Chondrocyte (in vitro differentiated cells): ENCODE data around the gene RASSF6. TPM values are rescaled to one million over a fixed set of nuclear protein-coding genes. Genes with fewer than 3 reads are reported as not detected.
"Not testable (repeated sequence)": the region's sequence is repeated elsewhere in the genome, so short reads cannot be mapped to it uniquely, and the experiment has no call there.

ENCODE experiments used
- DNase-seq: peaks from one replicate; pipeline ENCODE4 v3.0.0; 2021; ENCODE audit warnings: mixed read lengths, low spot score
- H3K27ac Mint-ChIP-seq: one replicate; pipeline ENCODE4 v1.8.0; 2021; ENCODE audit warnings: mild to moderate bottlenecking, moderate library complexity, mixed read lengths; ENCODE audit not compliant: unreplicated experiment
- H3K27me3 Mint-ChIP-seq: 2 replicates; pipeline ENCODE4 v1.8.0; 2021; ENCODE audit warnings: low read depth, mixed read lengths
- H3K36me3 Mint-ChIP-seq: 2 replicates; pipeline ENCODE4 v1.8.0; 2021; ENCODE audit warnings: low read depth, mixed read lengths
- H3K4me1 Mint-ChIP-seq: 2 replicates; pipeline ENCODE4 v1.8.0; 2021; ENCODE audit warnings: low read depth, mild to moderate bottlenecking, mixed read lengths
- H3K4me3 Mint-ChIP-seq: one replicate; pipeline ENCODE4 v1.8.0; 2021; ENCODE audit warnings: mild to moderate bottlenecking, moderate library complexity, mixed read lengths; ENCODE audit not compliant: unreplicated experiment
- H3K9me3 Mint-ChIP-seq: 2 replicates; pipeline ENCODE4 v1.8.0; 2021; ENCODE audit warnings: low read depth, mixed read lengths
- long read RNA-seq: library from polyadenylated mRNA; stranded (forward); transcript quantifications from one replicate; pipeline ENCODE4 v2.0.0, GENCODE V29; 2021
- total RNA-seq: library from RNA; stranded (reverse); gene quantifications from 3 replicates; pipeline ENCODE4 v1.2.1, GENCODE V29; 2021
- TF ChIP-seq, protein P1 (sequence below): fragments of 200-600 bp; sonication (generic); IDR thresholded peaks from 2 replicates; pipeline ENCODE4 v1.5.0; 2021; ENCODE audit warnings: antibody characterized with exemption, mild to moderate bottlenecking, moderate library complexity

Gene RASSF6, protein sequence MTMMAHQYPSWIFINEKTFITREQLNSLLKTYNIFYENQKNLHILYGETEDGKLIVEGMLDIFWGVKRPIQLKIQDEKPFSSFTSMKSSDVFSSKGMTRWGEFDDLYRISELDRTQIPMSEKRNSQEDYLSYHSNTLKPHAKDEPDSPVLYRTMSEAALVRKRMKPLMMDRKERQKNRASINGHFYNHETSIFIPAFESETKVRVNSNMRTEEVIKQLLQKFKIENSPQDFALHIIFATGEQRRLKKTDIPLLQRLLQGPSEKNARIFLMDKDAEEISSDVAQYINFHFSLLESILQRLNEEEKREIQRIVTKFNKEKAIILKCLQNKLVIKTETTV
- not detected in 3 replicates for total RNA-seq
- long read RNA-seq, result 0 reads

DNA sequence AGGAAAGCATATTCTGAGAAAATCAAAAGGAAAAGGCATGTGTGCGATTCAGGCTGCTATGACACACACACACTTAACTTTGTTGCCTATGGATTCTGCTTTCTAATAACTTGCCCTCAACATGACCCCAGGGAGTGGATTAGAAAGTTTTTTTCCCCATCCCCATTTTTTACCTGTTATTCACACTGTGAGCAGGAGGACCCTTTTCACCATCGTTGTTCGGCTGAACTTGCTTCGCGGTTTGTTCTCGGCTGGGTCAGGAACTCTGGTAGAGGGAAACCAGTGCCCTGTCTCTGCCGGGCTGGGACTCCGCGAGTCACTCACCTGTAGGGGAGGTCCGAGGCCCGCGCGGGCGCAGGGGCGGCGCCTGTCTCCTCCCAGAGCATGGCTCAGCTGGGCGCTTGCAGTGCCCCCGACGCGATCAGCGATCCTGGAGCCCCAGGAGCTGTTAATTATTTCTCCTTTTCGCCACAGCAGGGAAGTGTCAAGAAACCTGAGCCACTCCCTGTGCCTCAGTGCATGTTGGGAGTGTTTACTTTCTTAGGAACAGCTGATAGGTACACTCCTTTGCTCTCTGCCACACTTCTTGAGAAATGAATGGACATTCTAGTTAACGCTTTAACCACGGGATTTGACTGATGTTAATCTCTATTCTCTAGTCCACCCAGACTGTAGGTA is at the start of gene RASSF6:
Gene RASSF6 (minus strand): TSS at position 322 of the 678 bp plus-strand sequence. CDS start 8,641 bp downstream, outside the sequence.
- Mint-ChIP-seq H3K27me3 (peaks cover 60% of the 10 kb centered on the region), H3K27ac (no peak within 1 kb of the TSS), H3K36me3 (no peaks in the 10 kb centered on the region), H3K4me1 (peaks cover 8% of the 10 kb centered on the region), H3K4me3 (peak within 1 kb of the TSS; percentile 40), H3K9me3 (no peaks in the 10 kb centered on the region)
- TF ChIP-seq, protein P1, sequence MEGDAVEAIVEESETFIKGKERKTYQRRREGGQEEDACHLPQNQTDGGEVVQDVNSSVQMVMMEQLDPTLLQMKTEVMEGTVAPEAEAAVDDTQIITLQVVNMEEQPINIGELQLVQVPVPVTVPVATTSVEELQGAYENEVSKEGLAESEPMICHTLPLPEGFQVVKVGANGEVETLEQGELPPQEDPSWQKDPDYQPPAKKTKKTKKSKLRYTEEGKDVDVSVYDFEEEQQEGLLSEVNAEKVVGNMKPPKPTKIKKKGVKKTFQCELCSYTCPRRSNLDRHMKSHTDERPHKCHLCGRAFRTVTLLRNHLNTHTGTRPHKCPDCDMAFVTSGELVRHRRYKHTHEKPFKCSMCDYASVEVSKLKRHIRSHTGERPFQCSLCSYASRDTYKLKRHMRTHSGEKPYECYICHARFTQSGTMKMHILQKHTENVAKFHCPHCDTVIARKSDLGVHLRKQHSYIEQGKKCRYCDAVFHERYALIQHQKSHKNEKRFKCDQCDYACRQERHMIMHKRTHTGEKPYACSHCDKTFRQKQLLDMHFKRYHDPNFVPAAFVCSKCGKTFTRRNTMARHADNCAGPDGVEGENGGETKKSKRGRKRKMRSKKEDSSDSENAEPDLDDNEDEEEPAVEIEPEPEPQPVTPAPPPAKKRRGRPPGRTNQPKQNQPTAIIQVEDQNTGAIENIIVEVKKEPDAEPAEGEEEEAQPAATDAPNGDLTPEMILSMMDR, result no peak
- no peak for DNase-seq

DNA sequence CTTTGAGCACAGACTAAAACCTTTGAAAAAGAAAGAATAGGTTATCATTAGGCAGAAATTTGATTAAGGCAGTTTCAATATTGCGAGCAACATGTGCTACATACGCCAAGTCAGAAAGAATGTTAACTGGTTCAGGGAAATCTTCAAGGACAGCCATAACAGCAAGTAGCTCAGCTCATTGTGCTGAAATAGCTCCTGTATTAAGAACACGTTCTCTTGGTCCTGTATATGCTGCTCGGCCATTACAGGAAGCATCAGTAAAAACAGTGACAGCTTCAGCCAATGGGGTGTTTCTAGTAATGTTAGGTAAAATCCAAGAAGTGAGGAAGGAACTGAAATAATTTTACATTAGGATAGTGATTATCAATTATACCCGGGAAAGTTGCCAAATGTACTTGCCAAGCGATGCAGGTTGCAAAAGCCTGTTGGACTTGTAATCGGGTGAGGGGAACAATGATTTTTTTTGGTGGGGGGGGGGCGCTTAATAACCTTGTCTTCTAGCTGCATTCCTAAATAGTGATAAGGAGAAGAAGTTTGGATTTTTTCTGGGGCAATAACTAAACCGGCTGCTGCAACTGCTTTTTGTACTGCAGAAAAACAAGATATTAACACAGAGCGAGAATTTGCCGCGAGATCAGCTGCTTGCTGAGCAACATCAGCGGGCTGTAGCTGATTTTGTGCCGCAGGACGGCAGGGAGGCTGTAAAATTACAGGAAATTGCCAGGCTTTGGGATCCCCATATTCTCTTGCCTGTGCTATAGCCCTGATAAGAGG is 49.4 kb upstream of the RASSF6 start:
- Mint-ChIP-seq H3K9me3 (no peaks in the 10 kb centered on the region), H3K27me3 (no peaks in the 10 kb centered on the region), H3K36me3 (no peaks in the 10 kb centered on the region), H3K27ac (no peak overlapping the region), H3K4me3 (no peak overlapping the region), H3K4me1 (peaks cover 8% of the 10 kb centered on the region)
- DNase-seq, result no peak
- TF ChIP-seq, protein P1, result no peak

DNA sequence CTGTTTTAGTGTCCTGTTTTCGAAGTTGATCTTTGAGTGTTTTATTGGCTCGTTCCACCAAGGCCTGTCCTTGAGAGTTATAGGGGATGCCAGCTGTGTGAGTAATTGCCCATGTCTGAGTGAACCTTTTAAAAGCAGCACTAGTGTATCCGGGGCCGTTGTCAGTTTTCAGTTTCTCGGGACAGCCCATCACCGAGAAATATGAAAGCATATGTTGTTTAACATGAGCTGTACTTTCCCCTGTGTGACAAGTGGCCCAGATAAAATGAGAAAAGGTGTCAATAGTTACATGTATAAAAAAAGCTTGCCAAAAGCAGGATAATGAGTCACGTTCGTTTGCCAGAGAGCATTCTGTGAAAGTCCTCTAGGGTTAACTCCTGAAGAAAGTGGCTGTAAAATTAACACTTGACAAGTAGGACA is 48.6 kb upstream of the RASSF6 start:
- no peak for DNase-seq
- Mint-ChIP-seq H3K27ac (no peak overlapping the region), H3K4me3 (no peak overlapping the region), H3K36me3 (no peaks in the 10 kb centered on the region), H3K4me1 (peaks cover 14% of the 10 kb centered on the region), H3K9me3 (no peaks in the 10 kb centered on the region), H3K27me3 (no peaks in the 10 kb centered on the region)
- TF ChIP-seq, protein P1, result no peak

DNA sequence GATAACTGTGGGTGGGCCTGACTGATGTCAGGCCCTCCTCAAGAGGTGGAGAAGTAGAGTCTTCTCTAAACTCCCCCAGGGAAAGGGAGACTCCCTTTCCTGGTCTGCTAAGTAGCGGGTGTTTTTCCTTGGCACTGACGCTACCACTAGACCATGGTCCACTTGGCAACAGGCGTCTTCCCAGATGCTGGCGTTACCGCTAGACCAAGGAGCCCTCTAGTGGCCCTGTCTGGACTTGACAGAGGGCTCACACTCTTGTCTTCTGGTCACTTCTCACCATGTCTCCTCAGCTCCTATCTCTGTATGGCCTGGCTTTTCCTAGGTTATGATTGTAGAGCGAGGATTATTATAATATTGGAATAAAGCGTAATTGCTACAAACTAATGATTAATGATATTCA is 45.7 kb upstream of the RASSF6 start:
- H3K27me3 Mint-ChIP-seq, H3K27ac Mint-ChIP-seq, DNase-seq, H3K36me3 Mint-ChIP-seq, H3K4me3 Mint-ChIP-seq, H3K9me3 Mint-ChIP-seq: not testable (repeated sequence)
- H3K4me1 Mint-ChIP-seq, result peaks cover 26% of the 10 kb centered on the region
- TF ChIP-seq, protein P1, result peak; percentile 67

DNA sequence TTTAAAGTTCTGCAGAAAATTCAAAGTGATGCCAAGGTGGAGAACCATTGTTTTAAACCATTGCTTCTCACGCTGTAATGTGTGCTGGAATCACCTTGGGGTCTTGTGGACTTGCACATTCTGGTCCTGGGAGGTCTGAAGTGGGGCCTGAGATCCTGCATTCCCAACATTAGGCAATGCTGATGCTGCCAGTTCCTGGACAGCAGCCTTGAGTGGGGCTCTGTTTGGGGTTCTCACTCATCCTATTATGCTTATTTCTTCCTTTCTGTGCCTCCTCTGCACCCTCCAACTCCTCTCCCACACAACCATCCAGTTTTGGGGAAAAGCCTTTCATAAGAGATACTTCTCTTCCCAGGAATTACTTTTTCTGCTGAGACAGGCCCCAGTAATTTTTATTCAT is 44.2 kb upstream of the RASSF6 start:
- no peak overlapping the region for H3K4me3 Mint-ChIP-seq
- H3K27me3 Mint-ChIP-seq, result no peaks in the 10 kb centered on the region
- H3K9me3 Mint-ChIP-seq, result no peaks in the 10 kb centered on the region
- TF ChIP-seq, protein P1, result no peak
- H3K4me1 Mint-ChIP-seq, result peaks cover 37% of the 10 kb centered on the region
- DNase-seq, result no peak
- H3K27ac Mint-ChIP-seq, result peak overlapping the region; percentile 42
- H3K36me3 Mint-ChIP-seq, result no peaks in the 10 kb centered on the region
